HG02852 (cell line): ENCODE data around the gene SPRED1.
"Not testable (repeated sequence)": the region's sequence is repeated elsewhere in the genome, so short reads cannot be mapped to it uniquely, and the experiment has no call there.

Experiments
- ATAC-seq: cut with Tn5 transposase; IDR thresholded peaks from one replicate; pipeline ENCODE4 v1.9.1; 2021; ENCODE audit warnings: mild to moderate bottlenecking, moderate library complexity; ENCODE audit not compliant: unreplicated experiment

Gene SPRED1

GRCh38 chr15:38275959-38276358, 23.3 kb downstream of the SPRED1 start:
- ATAC-seq, result no peak

GRCh38 chr15:38277281-38277680, 24.6 kb downstream of the SPRED1 start:
- not testable (repeated sequence) for ATAC-seq

- ATAC-seq, result no peak
These were observed 28.4 kb downstream of the SPRED1 start for GRCh38 chr15:38281031-38281430.

DNA sequence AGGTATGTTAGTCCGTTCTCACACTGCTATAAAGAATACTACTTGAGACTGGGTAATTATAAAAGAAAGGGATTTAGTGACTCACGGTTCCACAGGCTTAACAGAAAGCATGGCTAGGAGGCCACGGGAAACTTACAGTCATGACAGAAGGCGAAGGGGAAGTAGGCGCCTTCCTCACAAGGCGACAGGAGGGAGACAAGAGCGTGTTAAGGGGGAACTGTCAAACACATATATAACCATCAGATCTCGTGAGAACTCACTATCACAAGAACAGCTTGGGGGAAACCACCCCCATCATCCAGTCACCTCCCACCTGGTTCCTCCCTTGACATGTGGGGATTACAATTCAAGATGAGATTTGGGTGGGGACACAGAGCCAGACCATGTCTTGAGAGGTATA, 30.4 kb downstream of the SPRED1 start:
- no peak for ATAC-seq

GRCh38 chr15:38285456-38285855, 32.8 kb downstream of the SPRED1 start:
- ATAC-seq, result no peak

DNA sequence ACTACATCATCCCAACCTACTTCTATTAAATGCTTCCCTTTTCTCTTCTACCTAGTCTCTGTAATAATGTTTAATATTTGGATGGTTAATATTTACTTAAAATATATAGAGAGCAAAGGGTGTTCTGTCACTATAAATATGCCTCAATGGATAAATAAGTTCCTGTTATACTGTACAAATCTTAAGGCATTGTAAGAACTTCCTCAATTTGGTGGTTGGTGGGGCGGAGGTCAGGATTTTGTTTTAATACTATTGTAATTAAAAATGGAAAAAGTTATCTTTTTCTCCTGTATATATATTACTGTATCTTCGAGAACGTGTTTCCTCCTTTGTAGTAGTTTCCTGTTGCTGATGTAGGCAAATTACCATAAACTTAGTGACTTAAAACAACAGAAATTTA, 41.5 kb downstream of the SPRED1 start:
- no peak for ATAC-seq

GRCh38 chr15:38297623-38298388, 45.2 kb downstream of the SPRED1 start:
- ATAC-seq, result peak; percentile 59

GRCh38 chr15:38299216-38299615, 46.6 kb downstream of the SPRED1 start:
- ATAC-seq, result no peak

- no peak for ATAC-seq
These were observed 47.8 kb downstream of the SPRED1 start for GRCh38 chr15:38300395-38300794.

DNA sequence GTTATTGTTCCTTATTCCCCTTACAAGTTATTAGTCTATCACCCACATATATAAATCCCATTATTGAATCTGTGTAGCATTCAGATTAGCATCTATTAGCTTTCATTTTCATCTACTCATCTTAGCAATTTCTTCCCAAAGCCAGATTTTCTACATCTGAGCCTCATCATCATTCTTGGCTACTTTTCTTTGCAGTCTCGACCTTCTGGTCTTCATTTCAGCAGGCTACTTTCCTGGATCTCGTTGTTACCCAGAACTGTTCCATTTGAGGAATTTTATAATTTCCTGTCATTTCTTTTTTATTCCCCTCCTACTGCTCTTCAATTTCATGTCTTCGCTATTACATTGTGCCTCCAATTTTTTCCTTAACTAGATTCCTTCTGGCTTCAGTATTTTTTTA, 51.8 kb downstream of the SPRED1 start:
- ATAC-seq, result no peak

DNA sequence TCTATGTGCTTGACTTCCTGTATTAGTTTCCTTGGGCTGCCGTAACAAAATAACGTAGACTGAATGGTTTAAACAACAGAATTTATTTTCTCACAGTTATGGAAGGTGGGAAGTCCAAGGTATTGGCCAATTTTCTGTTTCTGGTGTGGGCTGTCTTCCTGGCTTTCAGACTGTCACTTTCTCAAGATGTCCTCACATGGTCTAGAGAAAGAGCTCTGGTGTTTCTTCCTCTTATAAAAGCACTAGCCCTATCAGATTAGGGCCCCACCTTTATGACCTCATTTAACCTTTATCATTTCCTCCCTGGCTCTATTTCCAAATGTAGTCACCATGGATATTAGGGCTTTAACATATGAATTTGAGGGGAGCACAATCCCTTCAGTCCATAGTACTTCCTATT, 54.6 kb downstream of the SPRED1 start:
- ATAC-seq, result no peak

DNA sequence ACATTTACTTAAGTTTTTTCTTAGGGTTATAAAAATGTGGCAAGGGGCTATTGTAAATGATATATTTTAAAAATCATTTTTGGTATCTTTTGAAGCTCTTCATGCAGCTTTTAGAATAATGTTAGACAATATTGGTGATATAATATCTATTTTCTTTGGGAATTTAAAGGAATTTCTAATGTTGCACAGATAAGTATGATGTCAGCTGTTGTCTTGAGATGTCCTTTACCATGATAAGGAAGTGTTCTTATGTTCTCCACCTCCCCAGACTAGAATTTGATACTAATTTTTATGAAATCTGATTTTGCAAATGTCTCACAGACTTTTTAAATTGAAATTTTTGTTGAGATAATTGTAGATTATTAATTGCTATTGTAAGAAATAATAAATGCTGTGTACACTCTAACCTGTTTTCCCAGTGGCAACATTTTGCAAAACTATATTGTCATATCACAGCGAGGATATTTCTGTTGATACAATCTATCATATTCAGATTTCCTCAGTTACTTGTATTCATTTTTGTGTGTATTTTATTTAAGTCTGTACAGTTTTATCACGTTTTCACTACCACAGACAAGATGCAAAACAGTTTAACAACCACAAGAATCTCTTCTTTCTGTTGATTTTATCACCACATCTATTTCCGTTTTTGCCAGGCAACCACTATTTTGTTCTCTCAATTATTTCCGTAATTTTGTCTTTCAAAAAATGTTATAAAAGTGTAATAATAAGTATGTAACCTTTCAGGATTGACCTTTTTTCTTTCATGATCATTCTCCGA, 55.4 kb downstream of the SPRED1 start:
- no peak for ATAC-seq

DNA sequence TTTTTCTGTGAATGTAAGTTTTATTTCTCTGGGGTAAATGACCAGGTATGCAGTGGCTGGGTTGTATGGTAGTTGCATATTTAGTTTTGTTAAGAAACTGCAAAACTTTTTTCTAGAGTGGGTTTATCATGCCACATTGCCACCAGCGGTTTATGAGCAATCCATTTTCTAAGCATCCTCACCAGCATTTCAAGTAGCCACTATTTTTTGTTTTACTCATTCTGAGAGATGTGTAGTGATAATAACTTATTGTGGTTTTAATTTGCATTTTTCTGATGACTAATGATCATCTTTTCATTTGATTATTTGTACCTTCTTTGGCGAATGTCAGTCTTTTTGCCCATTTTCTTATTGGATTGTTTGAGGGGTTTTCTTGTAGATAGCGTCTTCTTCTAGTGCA, 56.2 kb downstream of the SPRED1 start:
- ATAC-seq, result no peak

GRCh38 chr15:38312190-38312589, 59.6 kb downstream of the SPRED1 start:
- ATAC-seq, result no peak

DNA sequence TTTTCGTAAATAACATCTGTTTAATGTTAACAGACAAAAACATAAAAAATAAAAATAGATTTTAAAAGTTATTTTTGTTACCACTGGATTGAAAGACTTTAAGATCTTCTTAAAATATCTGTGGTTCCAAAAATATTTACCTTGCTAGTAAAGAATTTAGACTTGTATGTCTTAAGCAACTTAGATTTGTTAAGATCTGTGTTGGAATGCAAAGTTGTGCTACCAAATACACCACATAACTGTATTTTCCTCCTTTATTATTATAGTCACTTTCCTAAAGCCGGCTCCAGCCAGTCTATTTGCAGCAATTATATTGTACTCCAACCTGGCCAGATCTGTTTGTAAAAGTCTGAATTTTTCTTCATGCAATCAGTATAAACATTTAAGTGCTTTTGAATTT, 63.7 kb downstream of the SPRED1 start:
- ATAC-seq, result no peak

- ATAC-seq, result no peak
These were observed 67.5 kb downstream of the SPRED1 start for GRCh38 chr15:38320181-38320580.

DNA sequence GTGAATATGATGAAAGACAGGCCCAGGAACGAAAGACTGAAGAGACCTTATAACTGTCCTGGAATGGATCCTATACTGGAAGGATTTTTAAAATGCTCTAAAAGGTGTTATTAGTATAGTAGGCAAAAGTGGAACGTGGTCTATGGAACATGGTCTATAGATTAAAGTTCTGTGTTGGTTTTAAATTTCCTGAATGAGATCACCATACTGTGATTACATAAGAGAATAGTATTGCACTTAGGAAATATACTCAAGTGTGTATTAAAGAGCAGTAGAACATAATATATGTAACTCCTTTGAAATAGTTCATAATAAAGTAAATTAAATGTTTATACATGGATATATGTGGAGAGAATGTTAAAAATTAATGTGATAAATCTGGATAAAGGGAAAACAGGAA, 68.2 kb downstream of the SPRED1 start:
- no peak for ATAC-seq

- no peak for ATAC-seq
These were observed 71.3 kb downstream of the SPRED1 start for GRCh38 chr15:38323895-38324294.

DNA sequence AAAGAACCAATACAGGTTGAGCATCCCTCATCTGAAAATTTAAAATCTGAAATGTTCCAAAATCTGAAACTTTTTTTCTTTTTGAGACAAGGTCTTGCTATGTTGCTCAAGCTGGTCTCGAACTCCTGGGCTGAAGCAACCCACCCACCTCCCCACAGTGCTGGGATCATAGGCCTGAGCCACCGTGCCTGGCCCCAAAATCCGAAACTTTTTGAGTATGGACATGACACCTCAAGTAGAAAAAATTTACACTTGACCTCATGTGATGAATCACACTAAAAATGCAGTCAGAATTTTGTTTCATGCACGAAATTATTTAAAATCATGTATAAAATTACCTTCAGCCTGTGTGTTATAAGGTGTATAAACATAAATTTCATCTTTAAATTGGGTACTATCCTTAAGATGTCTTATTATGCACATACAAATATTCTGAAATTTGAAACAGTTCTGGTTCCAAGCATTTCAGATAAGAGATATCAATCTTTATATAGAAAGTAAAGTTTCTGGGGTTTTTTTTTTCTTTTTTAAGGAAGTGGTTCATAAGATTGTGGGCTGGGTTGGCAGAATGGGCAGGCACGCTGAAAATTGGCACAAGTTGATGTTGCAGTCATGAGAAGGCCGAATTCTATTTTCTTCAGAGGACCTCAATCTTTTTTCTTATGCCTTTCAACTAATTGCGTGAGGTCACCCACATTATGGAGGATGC, 72.5 kb downstream of the SPRED1 start:
- no peak for ATAC-seq

DNA sequence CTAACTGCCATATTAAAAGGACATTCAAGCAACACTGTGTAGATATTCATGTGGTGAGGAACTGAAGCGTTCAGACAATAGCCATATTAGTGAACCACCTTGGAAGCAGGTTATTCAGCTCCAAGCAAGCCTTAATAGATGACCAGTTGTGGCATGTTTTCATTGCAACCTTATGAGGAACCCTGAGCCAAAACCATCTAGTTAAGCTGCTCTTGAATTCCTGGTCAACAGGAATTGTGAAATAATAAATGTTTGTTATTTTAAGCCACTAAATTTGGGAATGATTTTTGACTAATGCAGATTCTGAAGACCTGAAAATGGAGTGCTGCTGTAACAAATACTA, 73.0 kb downstream of the SPRED1 start:
- no peak for ATAC-seq

DNA sequence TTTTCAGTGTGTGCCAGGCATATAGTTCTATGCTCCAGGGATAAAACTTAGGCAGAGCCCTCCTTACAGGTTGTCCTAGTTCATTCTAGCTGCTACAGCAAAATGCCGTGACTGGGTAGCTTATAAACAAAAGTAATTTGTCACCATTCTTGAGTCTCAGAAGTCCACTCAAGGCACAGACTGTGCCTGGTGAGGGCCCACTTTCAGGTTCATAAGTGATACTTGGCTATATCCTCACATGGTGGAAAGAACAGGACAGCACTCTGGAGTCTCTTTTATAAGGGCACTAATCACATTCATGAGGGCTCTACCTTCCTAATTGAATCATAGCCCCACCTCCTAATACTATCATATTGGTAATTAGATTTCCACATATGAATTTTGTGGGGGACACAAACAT, 80.1 kb downstream of the SPRED1 start:
- ATAC-seq, result no peak

- no peak for ATAC-seq
These were observed 82.5 kb downstream of the SPRED1 start for GRCh38 chr15:38335116-38335515.
